ENCODE measurements around the gene RASSF7. TPM values are rescaled to one million over a fixed set of nuclear protein-coding genes. Genes with fewer than 3 reads are reported as not detected.

RASSF7 gene
- total RNA-seq, 1 donor from 2014 or later: 1.7 TPM

- no peak for DNase-seq (ENCODE audit: low spot score)
These were observed 28.2 kb upstream of the RASSF7 start for GRCh38 chr11:532527-532985.

GRCh38 chr11:532986-533585, 27.7 kb upstream of the RASSF7 start:
- no peak for DNase-seq (ENCODE audit: low spot score)

GRCh38 chr11:533586-534395, 27.0 kb upstream of the RASSF7 start:
- no peak for DNase-seq (ENCODE audit: low spot score)

- peak; percentile 55 for DNase-seq (ENCODE audit: low spot score)
These were observed 26.2 kb upstream of the RASSF7 start for GRCh38 chr11:534396-535209.

GRCh38 chr11:535210-535518, 25.6 kb upstream of the RASSF7 start:
- DNase-seq (ENCODE audit: low spot score): no peak

GRCh38 chr11:535519-536454, 25.0 kb upstream of the RASSF7 start, which contains the start of gene HRAS:
TSS of gene HRAS (minus strand) at chr11:535576.
- DNase-seq (ENCODE audit: low spot score): peak; percentile 96

GRCh38 chr11:536841-537621, 23.7 kb upstream of the RASSF7 start, which contains the start of gene LRRC56:
TSS of gene LRRC56 (plus strand) at chr11:537527. CDS start at chr11:540685, 3,158 bp downstream.
- DNase-seq (ENCODE audit: low spot score): peak; percentile 56

- DNase-seq (ENCODE audit: low spot score): no peak
These were observed 22.9 kb upstream of the RASSF7 start for GRCh38 chr11:537622-538430.

GRCh38 chr11:538431-539051, 22.2 kb upstream of the RASSF7 start:
- no peak for DNase-seq (ENCODE audit: low spot score)

GRCh38 chr11:539971-540481, 20.7 kb upstream of the RASSF7 start:
- no peak for DNase-seq (ENCODE audit: low spot score)

GRCh38 chr11:540583-541432, 20.0 kb upstream of the RASSF7 start:
- no peak for DNase-seq (ENCODE audit: low spot score)

GRCh38 chr11:541433-541885, 19.3 kb upstream of the RASSF7 start:
- no peak for DNase-seq (ENCODE audit: low spot score)

GRCh38 chr11:544817-545166, 16.0 kb upstream of the RASSF7 start:
- no peak for DNase-seq (ENCODE audit: low spot score)

- DNase-seq (ENCODE audit: low spot score): no peak
These were observed 15.6 kb upstream of the RASSF7 start for GRCh38 chr11:545171-545570.

- no peak for DNase-seq (ENCODE audit: low spot score)
These were observed 11.8 kb upstream of the RASSF7 start for GRCh38 chr11:548700-549603.

GRCh38 chr11:550021-550745, 10.6 kb upstream of the RASSF7 start:
- no peak for DNase-seq (ENCODE audit: low spot score)
